Keratinocyte (primary cell): ENCODE measurements around the gene PHIP. TPM values are rescaled to one million over a fixed set of nuclear protein-coding genes. Genes with fewer than 3 reads are reported as not detected.

Source experiments
- DNase-seq: peaks from one replicate; pipeline ENCODE4 v3.0.0-alpha.2; 2011; ENCODE audit warnings: low read depth, missing footprints, low spot score
- FAIRE-seq: peaks from 2 replicates; lab custom pipeline; 2011; peaks lifted over from hg19 to GRCh38; lab: Jason Lieb, UNC
- H2AFZ ChIP-seq: 2 replicates; pipeline ENCODE4 v1.6.0; 2012; ENCODE audit warnings: low read length, control low read depth, inconsistent platforms; ENCODE audit not compliant: control insufficient read depth
- H3K27ac ChIP-seq: 2 replicates; pipeline ENCODE4 v1.5.1; 2011; ENCODE audit warnings: low read length; ENCODE audit not compliant: control insufficient read depth, insufficient read depth
- H3K27me3 ChIP-seq: 3 replicates; pipeline ENCODE4 v1.6.0; 2011; ENCODE audit warnings: low read length; ENCODE audit not compliant: control insufficient read depth, insufficient read depth; ENCODE audit errors: extremely low read depth
- H3K36me3 ChIP-seq, 2 experiments: 2 replicates in 1 of 2; 3 replicates in 1 of 2; pipeline ENCODE4 v1.5.1; 2011; ENCODE audit warnings: low read length in 2 of 2, mild to moderate bottlenecking in 1 of 2; ENCODE audit not compliant: control insufficient read depth in 2 of 2, insufficient read depth in 2 of 2; ENCODE audit errors: extremely low read depth in 1 of 2
- H3K4me1 ChIP-seq: 3 replicates; pipeline ENCODE4 v1.5.1; 2011; ENCODE audit warnings: low read length; ENCODE audit not compliant: control insufficient read depth, insufficient read depth; ENCODE audit errors: extremely low read depth
- H3K4me2 ChIP-seq: 3 replicates; pipeline ENCODE4 v1.6.0; 2011; ENCODE audit warnings: low read depth, low read length; ENCODE audit not compliant: control insufficient read depth, insufficient read depth; ENCODE audit errors: extremely low read depth
- H3K4me3 ChIP-seq, 3 experiments: fragments of 200-600 bp in 1 of 3; sonication (generic) in 1 of 3; 2 replicates in 2 of 3; 3 replicates in 1 of 3; pipeline ENCODE4 v1.5.1; 2011 to 2016; ENCODE audit warnings: low read length in 3 of 3, mild to moderate bottlenecking in 3 of 3, control low read depth in 2 of 3, inconsistent platforms in 1 of 3, low read depth in 1 of 3, mixed read lengths in 1 of 3, mixed run types in 1 of 3, moderate library complexity in 1 of 3; ENCODE audit not compliant: control insufficient read depth in 2 of 3, insufficient read depth in 2 of 3; ENCODE audit errors: extremely low read depth in 1 of 3
- H3K79me2 ChIP-seq: 2 replicates; pipeline ENCODE4 v1.6.0; 2012; ENCODE audit warnings: low read length; ENCODE audit not compliant: control insufficient read depth, insufficient read depth
- H3K9ac ChIP-seq: 3 replicates; pipeline ENCODE4 v1.6.0; 2011; ENCODE audit warnings: low read length; ENCODE audit not compliant: control insufficient read depth, insufficient read depth; ENCODE audit errors: extremely low read depth
- H3K9me1 ChIP-seq: 3 replicates; pipeline ENCODE4 v1.6.0; 2011; ENCODE audit warnings: low read length; ENCODE audit not compliant: control insufficient read depth, insufficient read depth; ENCODE audit errors: extremely low read depth
- H3K9me3 ChIP-seq: 2 replicates; pipeline ENCODE4 v1.5.1; 2012; ENCODE audit warnings: low read depth, low read length; ENCODE audit not compliant: control insufficient read depth
- H4K20me1 ChIP-seq: 3 replicates; pipeline ENCODE4 v1.6.0; 2011; ENCODE audit warnings: low read length; ENCODE audit not compliant: control insufficient read depth, insufficient read depth; ENCODE audit errors: extremely low read depth
- CTCF ChIP-seq, 3 experiments: IDR thresholded peaks in 1 of 3; conservative IDR thresholded peaks in 1 of 3; optimal IDR thresholded peaks in 1 of 3; 2 replicates in 2 of 3; 3 replicates in 1 of 3; pipeline versions ENCODE3 to v1.5.1; 2011; ENCODE audit warnings: low read length in 3 of 3, mild to moderate bottlenecking in 3 of 3, moderate library complexity in 2 of 3, control low read depth in 1 of 3, inconsistent platforms in 1 of 3; ENCODE audit not compliant: insufficient read depth in 2 of 3; ENCODE audit errors: extremely low read depth in 1 of 3
- EZH2 ChIP-seq: IDR thresholded peaks from one replicate; pipeline ENCODE4 v1.6.1; 2012; ENCODE audit warnings: inconsistent platforms, mild to moderate bottlenecking, low read length, moderate library complexity
- dilution Hi-C: fragments of 300-500 bp; cut with MboI; formaldehyde crosslinking; loops from one replicate; pipeline ENCODE4 v1.7.0; 2020; ENCODE audit warnings: low sequenced_read_pairs; ENCODE audit not compliant: extremely low pct_ligation_motif_present
- polyA plus RNA-seq, 5 experiments: library from polyadenylated mRNA; depleted of rRNA in 3 of 5; stranded (reverse) in 3 of 5; stranded (forward) in 1 of 5; unstranded in 1 of 5; fragments of >200 nt; gene quantifications; 1 replicate in 1 of 5; 2 replicates in 3 of 5; 3 replicates in 1 of 5; pipeline versions ENCODE4 v1.2.1 to v1.2.3, GENCODE V29; 2011 to 2012; ENCODE audit warnings: missing spikeins in 2 of 5, low read depth in 1 of 5, low replicate concordance in 1 of 5

PHIP gene
- polyA plus RNA-seq, 1 donor (not counting 4 experiments of a cell fraction or from before 2014, with no cell fraction given): 7.9 TPM

GRCh38 chr6:79089552-79090404, 11.7 kb upstream of the PHIP start:
- dilution Hi-C loops: no loop called here
- no peak overlapping the region for H3K4me2 ChIP-seq
- no peaks in the 10 kb centered on the region for H3K4me1 ChIP-seq
- FAIRE-seq (no peak), DNase-seq (no peak)
- H3K4me3 ChIP-seq: no peak overlapping the region
- H4K20me1 ChIP-seq: no peaks in the 10 kb centered on the region
- H3K27me3 ChIP-seq: no peaks in the 10 kb centered on the region
- no peak for TF ChIP-seq EZH2
- TF ChIP-seq CTCF (optimal IDR thresholded peaks at IDR 0.05 in 1 of 3, IDR thresholded peaks at IDR 0.05 in 1 of 3, conservative IDR thresholded peaks at IDR 0.05 in 1 of 3; ENCODE audit: extremely low read depth in 1 of 3, insufficient read depth in 2 of 3, low read length in 3 of 3): no peak
- no peak overlapping the region for H3K27ac ChIP-seq
- no peak overlapping the region for H2AFZ ChIP-seq
- H3K9me3 ChIP-seq: no peaks in the 10 kb centered on the region
- no peaks in the 10 kb centered on the region for H3K36me3 ChIP-seq
- H3K9me1 ChIP-seq: no peaks in the 10 kb centered on the region
- H3K79me2 ChIP-seq: no peaks in the 10 kb centered on the region
- no peak overlapping the region for H3K9ac ChIP-seq

DNA sequence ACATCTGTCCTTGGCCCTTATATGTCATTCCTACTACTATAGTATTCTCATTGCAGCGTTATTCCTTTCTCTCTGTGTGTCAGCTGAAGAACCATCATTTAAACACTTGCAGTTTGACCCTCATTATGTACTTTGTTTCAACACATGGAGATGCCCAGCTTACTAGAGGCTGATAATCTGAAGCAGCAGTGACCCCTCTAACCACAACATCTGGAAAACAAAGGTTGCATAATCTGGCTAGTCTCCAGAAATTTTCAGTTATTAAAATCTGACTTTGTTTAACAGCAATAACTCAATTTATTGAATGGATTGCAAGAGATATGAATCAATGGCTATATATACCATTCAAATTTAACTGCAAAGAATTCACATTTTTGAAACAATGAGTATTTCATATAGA, 6.6 kb upstream of the PHIP start:
- Histone ChIP-seq H3K27ac (no peak overlapping the region), H3K36me3 (no peaks in the 10 kb centered on the region), H3K4me2 (no peak overlapping the region), H4K20me1 (no peaks in the 10 kb centered on the region), H3K9me1 (no peaks in the 10 kb centered on the region), H3K9ac (no peak overlapping the region), H2AFZ (no peak overlapping the region), H3K4me1 (peaks cover 1% of the 10 kb centered on the region), H3K9me3 (no peaks in the 10 kb centered on the region), H3K27me3 (no peaks in the 10 kb centered on the region), H3K4me3 (no peak overlapping the region), H3K79me2 (no peaks in the 10 kb centered on the region)
- DNase-seq (no peak), FAIRE-seq (no peak)
- TF ChIP-seq CTCF (optimal IDR thresholded peaks at IDR 0.05 in 1 of 3, IDR thresholded peaks at IDR 0.05 in 1 of 3, conservative IDR thresholded peaks at IDR 0.05 in 1 of 3; ENCODE audit: extremely low read depth in 1 of 3, insufficient read depth in 2 of 3, low read length in 3 of 3) (no peak), EZH2 (no peak)
- dilution Hi-C loops: no loop called here
